HG03432 (cell line): ENCODE results near the gene GDF15.
"Not testable (repeated sequence)": the region's sequence is repeated elsewhere in the genome, so short reads cannot be mapped to it uniquely, and the experiment has no call there.

Experiments used
- ATAC-seq: cut with Tn5 transposase; IDR thresholded peaks from one replicate; pipeline ENCODE4 v1.9.1; 2021; ENCODE audit warnings: mild to moderate bottlenecking, moderate library complexity; ENCODE audit not compliant: unreplicated experiment

GDF15 gene

GRCh38 chr19:18363787-18364186 lies 22.2 kb upstream of the GDF15 start:
- ATAC-seq: no peak

GRCh38 chr19:18364277-18364825 lies 21.6 kb upstream of the GDF15 start:
- not testable (repeated sequence) for ATAC-seq

- ATAC-seq: no peak
Measured at GRCh38 chr19:18364826-18365528, 21.0 kb upstream of the GDF15 start.

GRCh38 chr19:18366021-18366435 lies 19.9 kb upstream of the GDF15 start:
- no peak for ATAC-seq

GRCh38 chr19:18368504-18369222 lies 17.3 kb upstream of the GDF15 start:
- ATAC-seq: no peak

GRCh38 chr19:18373407-18373891 lies 12.5 kb upstream of the GDF15 start:
- ATAC-seq: no peak

GRCh38 chr19:18373892-18374629 lies 11.9 kb upstream of the GDF15 start:
- peak; percentile 82 for ATAC-seq

GRCh38 chr19:18377026-18377425 lies 8.9 kb upstream of the GDF15 start:
- no peak for ATAC-seq

- ATAC-seq: no peak
Measured at GRCh38 chr19:18379803-18380747, 5.9 kb upstream of the GDF15 start.

- ATAC-seq: no peak
Measured at GRCh38 chr19:18380843-18381242, 5.1 kb upstream of the GDF15 start.

GRCh38 chr19:18383622-18384021 lies 2.3 kb upstream of the GDF15 start:
- not testable (repeated sequence) for ATAC-seq

- ATAC-seq: no peak
Measured at GRCh38 chr19:18384775-18385174, 1.2 kb upstream of the GDF15 start.

- ATAC-seq: no peak
Measured at GRCh38 chr19:18385359-18385674, 641 bp upstream of the GDF15 start.

GRCh38 chr19:18386543-18387271 lies 749 bp downstream of the GDF15 start:
- no peak for ATAC-seq

- peak; percentile 76 for ATAC-seq
Measured at GRCh38 chr19:18388100-18388959, 2.4 kb downstream of the GDF15 start.

- ATAC-seq: no peak
Measured at GRCh38 chr19:18388960-18389725, 3.2 kb downstream of the GDF15 start.

GRCh38 chr19:18389726-18390064 lies 3.7 kb downstream of the GDF15 start:
- no peak for ATAC-seq
